Activated T-cell treated with anti-CD3 and anti-CD28 coated beads for 48 hours (primary cell): ENCODE results near the gene CHERP.
"Not testable (repeated sequence)": the region's sequence is repeated elsewhere in the genome, so short reads cannot be mapped to it uniquely, and the experiment has no call there.

Experiments used
- DNase-seq: peaks from one replicate; pipeline ENCODE4 v3.0.0-alpha.2; 2020; ENCODE audit warnings: low read depth

The CHERP gene

GRCh38 chr19:16543734-16544133 is 1.5 kb upstream of the CHERP start:
- not testable (repeated sequence) for DNase-seq

GRCh38 chr19:16542910-16543472 is 754 bp upstream of the CHERP start:
- no peak for DNase-seq

GRCh38 chr19:16541526-16542044 is 652 bp downstream of the CHERP start:
- no peak for DNase-seq

GRCh38 chr19:16540948-16541347 is 1.3 kb downstream of the CHERP start:
- no peak for DNase-seq

GRCh38 chr19:16537111-16537510 is 5.1 kb downstream of the CHERP start:
- no peak for DNase-seq

GRCh38 chr19:16536130-16536529 is 6.1 kb downstream of the CHERP start:
- no peak for DNase-seq

- DNase-seq = no peak
Observed at GRCh38 chr19:16535381-16535780, 6.9 kb downstream of the CHERP start.

- no peak for DNase-seq
Observed at GRCh38 chr19:16532440-16533234, 9.6 kb downstream of the CHERP start.

- no peak for DNase-seq
Observed at GRCh38 chr19:16531380-16531669, 10.9 kb downstream of the CHERP start.

- no peak for DNase-seq
Observed at GRCh38 chr19:16530540-16531379, 11.5 kb downstream of the CHERP start.

- no peak for DNase-seq
Observed at GRCh38 chr19:16529466-16530144, 12.6 kb downstream of the CHERP start.

- DNase-seq = peak; percentile 29
Observed at GRCh38 chr19:16527971-16528521, 14.2 kb downstream of the CHERP start.

GRCh38 chr19:16527334-16527935 is 14.8 kb downstream of the CHERP start:
- DNase-seq = no peak

- DNase-seq = no peak
Observed at GRCh38 chr19:16525751-16526481, 16.3 kb downstream of the CHERP start.

GRCh38 chr19:16524991-16525734 is 17.1 kb downstream of the CHERP start:
- DNase-seq = no peak

- DNase-seq = no peak
Observed at GRCh38 chr19:16522559-16523377, 19.5 kb downstream of the CHERP start.

- no peak for DNase-seq
Observed at GRCh38 chr19:16521715-16522289, 20.4 kb downstream of the CHERP start.

- no peak for DNase-seq
Observed at GRCh38 chr19:16520986-16521624, 21.1 kb downstream of the CHERP start.
